GM12865 (cell line): ENCODE measurements around the gene TLR6.

Experiments
- DNase-seq: peaks from one replicate; pipeline ENCODE4 v3.0.0; 2010; ENCODE audit warnings: low read depth
- H3K4me3 ChIP-seq: 2 replicates; pipeline ENCODE4 v1.5.1; 2011; ENCODE audit warnings: mild to moderate bottlenecking, low read depth, low read length, control low read depth
- TF ChIP-seq, protein P1 (sequence below): IDR thresholded peaks from 2 replicates; pipeline ENCODE4 v1.5.1; 2011; ENCODE audit warnings: low read length, control low read depth, low read depth, inconsistent platforms; ENCODE audit not compliant: insufficient read depth; ENCODE audit errors: missing control alignments

TLR6 gene

DNA sequence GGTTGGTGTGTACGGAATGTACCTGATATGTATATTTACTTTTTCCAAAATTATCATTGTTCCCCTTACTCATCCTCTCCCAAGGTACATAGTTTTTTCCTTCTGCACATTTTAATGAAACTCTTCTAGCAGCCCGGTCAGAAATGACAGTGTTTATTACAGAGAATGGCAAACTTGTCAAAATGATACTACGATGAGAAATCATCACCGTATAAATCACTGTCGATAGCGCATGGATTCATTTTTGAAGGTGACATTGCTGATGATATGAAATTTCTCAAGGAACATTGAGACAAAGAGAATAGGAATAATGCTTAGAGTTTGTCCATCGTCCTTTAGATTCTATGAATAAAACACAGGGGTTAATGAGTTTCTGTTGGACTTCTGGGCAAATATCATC is 41.6 kb upstream of the TLR6 start:
- no peak overlapping the region for H3K4me3 ChIP-seq
- no peak for DNase-seq
- TF ChIP-seq, protein P1, sequence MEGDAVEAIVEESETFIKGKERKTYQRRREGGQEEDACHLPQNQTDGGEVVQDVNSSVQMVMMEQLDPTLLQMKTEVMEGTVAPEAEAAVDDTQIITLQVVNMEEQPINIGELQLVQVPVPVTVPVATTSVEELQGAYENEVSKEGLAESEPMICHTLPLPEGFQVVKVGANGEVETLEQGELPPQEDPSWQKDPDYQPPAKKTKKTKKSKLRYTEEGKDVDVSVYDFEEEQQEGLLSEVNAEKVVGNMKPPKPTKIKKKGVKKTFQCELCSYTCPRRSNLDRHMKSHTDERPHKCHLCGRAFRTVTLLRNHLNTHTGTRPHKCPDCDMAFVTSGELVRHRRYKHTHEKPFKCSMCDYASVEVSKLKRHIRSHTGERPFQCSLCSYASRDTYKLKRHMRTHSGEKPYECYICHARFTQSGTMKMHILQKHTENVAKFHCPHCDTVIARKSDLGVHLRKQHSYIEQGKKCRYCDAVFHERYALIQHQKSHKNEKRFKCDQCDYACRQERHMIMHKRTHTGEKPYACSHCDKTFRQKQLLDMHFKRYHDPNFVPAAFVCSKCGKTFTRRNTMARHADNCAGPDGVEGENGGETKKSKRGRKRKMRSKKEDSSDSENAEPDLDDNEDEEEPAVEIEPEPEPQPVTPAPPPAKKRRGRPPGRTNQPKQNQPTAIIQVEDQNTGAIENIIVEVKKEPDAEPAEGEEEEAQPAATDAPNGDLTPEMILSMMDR, result no peak

GRCh38 chr4:38896940-38897339 is 40.3 kb upstream of the TLR6 start:
- TF ChIP-seq, protein P1, result no peak
- DNase-seq, result no peak

DNA sequence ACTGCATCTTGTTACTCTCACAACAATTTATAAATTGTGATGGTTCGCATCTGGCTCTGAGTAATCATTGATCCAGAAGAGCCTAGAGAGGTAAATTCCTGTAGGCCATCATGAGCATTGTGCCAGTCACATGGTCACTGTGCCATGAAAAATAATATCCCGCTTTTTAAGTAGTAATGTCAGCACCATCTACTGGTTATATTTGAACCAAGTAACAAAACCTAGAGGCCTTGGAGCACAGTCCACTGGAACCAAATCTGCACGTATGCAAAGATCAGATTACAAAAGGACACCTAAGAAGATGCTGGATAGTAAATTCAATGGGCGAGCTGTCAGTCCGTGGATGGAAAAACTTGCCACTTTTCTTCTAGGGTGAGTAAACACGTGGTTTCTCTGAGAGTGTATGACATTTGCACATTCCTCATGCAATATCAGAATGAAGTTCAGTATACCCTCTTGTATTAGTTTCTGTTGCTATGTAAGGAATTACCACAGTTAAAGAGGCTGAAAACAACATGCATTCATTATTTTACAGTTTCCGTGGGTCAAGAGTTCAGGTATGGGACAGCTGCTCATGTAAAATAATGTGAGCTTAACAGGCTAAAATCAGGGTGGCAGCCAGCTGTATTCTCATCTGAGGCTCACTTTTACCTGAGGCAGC is 37.8 kb upstream of the TLR6 start:
- TF ChIP-seq, protein P1, result no peak
- no peak for DNase-seq
- H3K4me3 ChIP-seq, result no peak overlapping the region

More at GRCh38 chr4:38896940-38897339, 40.3 kb upstream of the TLR6 start:
- no peak overlapping the region for H3K4me3 ChIP-seq

DNA sequence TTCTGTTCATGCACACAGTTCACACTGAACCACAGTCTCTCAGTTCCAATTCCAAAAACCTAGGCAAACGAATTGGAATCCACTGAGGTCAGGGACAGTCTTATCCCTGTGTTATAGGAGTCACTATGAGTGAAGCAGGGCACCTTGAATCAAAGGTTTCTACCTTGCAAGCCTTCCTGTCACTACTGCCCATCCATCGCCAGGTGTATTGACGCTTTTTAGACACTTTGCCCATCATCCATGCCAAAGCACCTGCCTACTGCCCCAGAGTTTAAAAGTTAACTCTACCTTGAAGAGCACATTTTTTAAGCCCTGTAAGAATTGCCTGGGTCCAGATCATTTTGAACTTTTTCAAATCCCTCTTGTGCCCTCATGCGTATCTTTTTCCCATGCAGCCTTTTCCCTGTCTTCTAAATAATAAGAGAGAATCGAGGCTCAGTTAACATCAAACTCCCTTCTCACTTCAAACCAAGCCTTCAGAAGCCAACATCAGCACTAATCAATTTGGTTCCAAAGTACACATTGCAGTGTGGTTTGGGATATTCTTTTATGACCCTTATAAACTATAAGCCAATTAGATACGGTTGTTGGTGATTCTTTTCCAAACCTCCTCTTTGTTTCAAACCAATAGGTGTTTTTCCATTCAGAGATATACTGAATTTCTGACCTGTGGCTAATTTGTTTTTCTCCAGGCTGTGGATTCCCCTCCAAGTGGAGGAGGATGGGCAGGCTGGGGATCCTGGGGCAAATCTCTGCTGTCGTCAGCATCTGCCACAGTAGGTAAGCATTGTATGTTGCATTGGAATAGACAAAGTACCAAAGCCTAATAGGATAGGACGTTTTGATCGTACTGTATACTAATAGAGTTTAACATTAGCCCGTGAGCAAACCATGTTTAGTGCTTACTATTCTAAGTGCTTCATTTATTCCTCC is 34.7 kb upstream of the TLR6 start:
- no peak overlapping the region for H3K4me3 ChIP-seq
- TF ChIP-seq, protein P1, result no peak
- no peak for DNase-seq

- DNase-seq, result peak; percentile 62
- TF ChIP-seq, protein P1, result no peak
- no peak overlapping the region for H3K4me3 ChIP-seq
Measured at GRCh38 chr4:38889143-38889542, 32.5 kb upstream of the TLR6 start.

DNA sequence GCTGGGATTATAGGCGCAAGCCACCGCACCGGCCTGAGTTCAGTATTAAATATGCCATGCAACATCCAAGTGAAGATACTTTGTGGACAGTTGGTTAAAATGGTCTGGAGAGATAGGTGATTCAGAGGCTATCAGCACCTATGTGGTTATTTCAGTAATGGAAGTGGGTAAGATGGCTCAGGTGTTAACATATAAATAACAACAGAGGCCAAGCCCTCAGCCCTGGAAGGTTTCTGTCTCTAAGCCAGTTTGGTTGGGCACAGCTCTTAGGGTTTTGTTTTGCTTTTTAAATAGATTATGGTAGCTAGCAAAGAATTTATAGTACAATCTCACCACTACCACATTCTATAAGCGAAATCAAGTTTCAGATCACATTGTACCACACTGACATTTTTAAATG is 27.6 kb upstream of the TLR6 start:
- TF ChIP-seq, protein P1, result no peak
- no peak for DNase-seq
- no peak overlapping the region for H3K4me3 ChIP-seq
